ENCODE results near the gene CFAP410. TPM values are rescaled to one million over a fixed set of nuclear protein-coding genes. Genes with fewer than 3 reads are reported as not detected.

Gene CFAP410
- polyA plus RNA-seq, 1 donor = 16.5 TPM

- no peak for DNase-seq (ENCODE audit: low read depth)
These were observed 7.4 kb downstream of the CFAP410 start for GRCh38 chr21:44331650-44332307.

GRCh38 chr21:44331209-44331608 lies 8.0 kb downstream of the CFAP410 start:
- DNase-seq (ENCODE audit: low read depth) = no peak

- DNase-seq (ENCODE audit: low read depth) = no peak
These were observed 8.5 kb downstream of the CFAP410 start for GRCh38 chr21:44330698-44331097.

GRCh38 chr21:44329971-44330681 lies 9.1 kb downstream of the CFAP410 start:
- DNase-seq (ENCODE audit: low read depth) = no peak

- no peak for DNase-seq (ENCODE audit: low read depth)
These were observed 9.9 kb downstream of the CFAP410 start for GRCh38 chr21:44329086-44329889.

- DNase-seq (ENCODE audit: low read depth) = no peak
These were observed 10.8 kb downstream of the CFAP410 start for GRCh38 chr21:44328242-44328895.

GRCh38 chr21:44327603-44327974 lies 11.6 kb downstream of the CFAP410 start:
- DNase-seq (ENCODE audit: low read depth) = no peak

DNA sequence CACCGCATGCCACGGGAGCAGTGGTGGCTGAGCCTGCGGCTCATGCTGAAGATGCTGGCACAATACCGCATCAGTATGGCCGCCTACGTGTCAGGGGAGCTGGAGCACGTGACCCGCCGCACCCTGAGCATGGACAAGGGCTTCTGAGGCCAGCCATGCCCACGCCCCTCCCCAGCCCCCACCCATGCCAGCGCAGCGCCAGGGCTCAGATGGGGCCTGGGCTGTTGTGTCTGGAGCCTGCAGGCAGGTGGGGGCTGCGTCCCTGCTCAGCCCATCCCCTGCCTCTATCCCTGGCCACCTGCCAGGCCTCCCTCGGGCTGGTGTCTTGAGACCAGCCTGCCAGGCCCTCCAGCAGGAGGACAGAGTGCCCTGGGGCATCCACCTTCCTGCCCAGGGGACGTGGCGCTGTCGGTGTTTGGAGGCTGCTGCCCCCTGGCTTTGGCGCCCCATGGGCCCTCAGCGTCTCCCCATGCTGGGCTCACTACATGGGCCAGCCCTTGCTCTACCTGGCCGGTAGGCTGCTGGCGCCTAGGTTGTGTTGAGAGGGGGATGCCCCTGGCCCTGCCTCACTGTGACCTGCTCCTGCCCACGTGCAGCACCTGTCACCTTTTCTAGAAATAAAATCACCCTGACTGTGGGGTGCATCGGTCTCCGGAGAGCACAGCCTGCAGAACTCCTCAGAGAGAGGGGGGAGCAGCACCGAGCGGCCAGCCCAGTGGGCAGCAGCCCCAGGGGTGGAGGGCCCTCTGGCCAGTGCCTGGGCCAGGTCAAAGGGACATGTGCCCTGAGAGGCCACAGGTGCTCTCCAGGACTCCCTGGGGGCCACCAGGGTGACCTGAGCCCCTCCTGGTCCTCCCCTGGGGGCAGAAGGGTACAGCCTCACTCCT lies 12.2 kb downstream of the CFAP410 start:
- no peak for DNase-seq (ENCODE audit: low read depth)

- DNase-seq (ENCODE audit: low read depth) = no peak
These were observed 12.9 kb downstream of the CFAP410 start for GRCh38 chr21:44326272-44326647.

- no peak for DNase-seq (ENCODE audit: low read depth)
These were observed 13.6 kb downstream of the CFAP410 start for GRCh38 chr21:44325386-44326271.

- no peak for DNase-seq (ENCODE audit: low read depth)
These were observed 14.4 kb downstream of the CFAP410 start for GRCh38 chr21:44324854-44325107.

- no peak for DNase-seq (ENCODE audit: low read depth)
These were observed 14.9 kb downstream of the CFAP410 start for GRCh38 chr21:44324106-44324853.

GRCh38 chr21:44323591-44323990 lies 15.6 kb downstream of the CFAP410 start:
- DNase-seq (ENCODE audit: low read depth) = no peak

GRCh38 chr21:44322621-44323325 lies 16.4 kb downstream of the CFAP410 start:
- DNase-seq (ENCODE audit: low read depth) = no peak

DNA sequence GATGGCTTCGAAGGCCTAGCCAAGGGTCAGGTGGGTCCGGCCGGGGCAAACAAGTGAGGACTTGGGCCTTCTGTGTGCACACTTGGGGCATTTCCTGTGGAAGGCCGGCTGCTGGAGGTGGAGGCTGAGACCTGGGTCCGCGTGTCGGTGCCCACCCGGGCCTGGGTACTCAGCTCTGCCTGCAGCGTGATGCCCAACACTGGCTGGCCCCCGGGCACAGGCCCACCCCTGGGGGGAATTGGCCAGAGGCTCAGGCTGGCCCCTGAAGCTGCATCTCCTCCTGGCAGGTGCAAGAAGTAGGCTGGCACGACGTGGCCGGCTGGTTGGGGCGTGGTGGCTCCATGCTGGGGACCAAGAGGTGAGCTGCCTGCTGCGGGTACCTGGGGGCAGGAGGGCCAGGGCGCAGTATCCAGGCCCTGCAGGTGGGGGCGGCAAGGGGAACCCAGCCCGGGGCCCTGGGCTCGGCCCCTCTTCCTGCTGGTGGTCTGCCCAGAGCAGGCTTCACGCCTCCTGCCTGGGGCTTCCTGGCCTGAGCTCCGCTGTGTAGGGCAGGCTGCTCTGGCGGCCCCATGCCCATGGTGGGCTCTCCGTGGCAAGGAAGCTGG lies 17.2 kb downstream of the CFAP410 start:
- DNase-seq (ENCODE audit: low read depth) = no peak

- DNase-seq (ENCODE audit: low read depth) = no peak
These were observed 18.3 kb downstream of the CFAP410 start for GRCh38 chr21:44320847-44321246.

DNA sequence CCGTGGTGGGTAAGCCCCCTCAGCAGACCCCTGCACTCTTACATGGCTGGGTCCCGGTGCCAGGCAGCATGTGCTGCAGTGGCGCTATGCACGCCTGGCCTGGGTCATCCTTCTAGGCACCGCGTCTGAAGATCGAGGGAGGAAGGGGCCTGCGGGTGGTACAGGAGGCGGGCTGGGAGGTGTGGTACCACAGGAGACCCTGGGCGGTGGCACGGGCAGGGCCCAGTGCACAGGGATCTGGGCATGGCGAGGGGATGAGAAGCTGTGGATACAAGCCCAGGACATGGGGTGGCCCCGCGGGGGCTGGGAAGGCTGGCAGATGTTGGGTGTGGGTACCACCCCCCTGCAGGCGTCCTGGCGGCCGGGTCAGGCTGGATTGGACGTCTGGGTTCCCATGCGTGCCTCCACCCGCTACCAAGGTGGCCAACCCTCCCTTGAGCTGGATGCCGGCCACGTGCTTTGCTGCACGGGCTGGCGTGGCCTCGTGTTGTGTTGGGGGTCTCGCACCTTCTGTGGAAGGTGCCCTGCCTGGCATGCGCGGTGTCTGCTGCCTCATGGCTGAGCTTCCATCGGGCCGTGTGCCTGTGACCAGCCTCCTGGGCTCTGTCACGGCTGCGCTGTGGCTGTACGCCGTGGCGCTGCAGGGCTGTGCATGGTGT lies 19.7 kb downstream of the CFAP410 start:
- no peak for DNase-seq (ENCODE audit: low read depth)
